ENCODE results near the gene SH3BP5. TPM values are rescaled to one million over a fixed set of nuclear protein-coding genes. Genes with fewer than 3 reads are reported as not detected.

Gene SH3BP5
- total RNA-seq, 1 donor from 2014 or later = 5.2 TPM

DNA sequence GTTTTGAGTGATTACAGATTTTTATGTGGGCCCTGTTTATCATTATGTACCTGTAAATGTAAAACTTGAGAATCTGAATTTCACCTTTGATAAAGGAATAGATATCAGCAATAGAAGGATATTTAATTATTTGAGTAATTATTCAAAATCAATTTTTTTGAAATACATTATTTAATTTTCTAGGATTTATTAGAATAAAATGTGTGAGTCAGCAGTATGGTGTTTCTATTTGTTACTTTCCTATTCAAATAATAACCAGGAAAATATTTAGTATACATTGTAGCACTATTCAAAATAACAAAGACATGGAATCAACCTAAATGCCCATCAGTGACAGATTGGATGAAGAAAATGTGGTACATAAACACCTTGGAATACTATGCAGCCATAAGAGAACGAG lies 104.2 kb downstream of the SH3BP5 start:
- Mint-ChIP-seq H3K4me3 (no peak overlapping the region), H3K9me3 (no peaks in the 10 kb centered on the region), H3K4me1 (no peaks in the 10 kb centered on the region), H3K27me3 (ENCODE audit: low read depth) (no peaks in the 10 kb centered on the region), H3K27ac (ENCODE audit: unreplicated experiment) (no peak overlapping the region), H3K36me3 (ENCODE audit: low read depth) (peaks cover 5% of the 10 kb centered on the region)
- no peak for DNase-seq (ENCODE audit: low read depth, low spot score)
- TF ChIP-seq, protein P1, sequence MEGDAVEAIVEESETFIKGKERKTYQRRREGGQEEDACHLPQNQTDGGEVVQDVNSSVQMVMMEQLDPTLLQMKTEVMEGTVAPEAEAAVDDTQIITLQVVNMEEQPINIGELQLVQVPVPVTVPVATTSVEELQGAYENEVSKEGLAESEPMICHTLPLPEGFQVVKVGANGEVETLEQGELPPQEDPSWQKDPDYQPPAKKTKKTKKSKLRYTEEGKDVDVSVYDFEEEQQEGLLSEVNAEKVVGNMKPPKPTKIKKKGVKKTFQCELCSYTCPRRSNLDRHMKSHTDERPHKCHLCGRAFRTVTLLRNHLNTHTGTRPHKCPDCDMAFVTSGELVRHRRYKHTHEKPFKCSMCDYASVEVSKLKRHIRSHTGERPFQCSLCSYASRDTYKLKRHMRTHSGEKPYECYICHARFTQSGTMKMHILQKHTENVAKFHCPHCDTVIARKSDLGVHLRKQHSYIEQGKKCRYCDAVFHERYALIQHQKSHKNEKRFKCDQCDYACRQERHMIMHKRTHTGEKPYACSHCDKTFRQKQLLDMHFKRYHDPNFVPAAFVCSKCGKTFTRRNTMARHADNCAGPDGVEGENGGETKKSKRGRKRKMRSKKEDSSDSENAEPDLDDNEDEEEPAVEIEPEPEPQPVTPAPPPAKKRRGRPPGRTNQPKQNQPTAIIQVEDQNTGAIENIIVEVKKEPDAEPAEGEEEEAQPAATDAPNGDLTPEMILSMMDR (conservative IDR thresholded peaks at IDR 0.05) = no peak

DNA sequence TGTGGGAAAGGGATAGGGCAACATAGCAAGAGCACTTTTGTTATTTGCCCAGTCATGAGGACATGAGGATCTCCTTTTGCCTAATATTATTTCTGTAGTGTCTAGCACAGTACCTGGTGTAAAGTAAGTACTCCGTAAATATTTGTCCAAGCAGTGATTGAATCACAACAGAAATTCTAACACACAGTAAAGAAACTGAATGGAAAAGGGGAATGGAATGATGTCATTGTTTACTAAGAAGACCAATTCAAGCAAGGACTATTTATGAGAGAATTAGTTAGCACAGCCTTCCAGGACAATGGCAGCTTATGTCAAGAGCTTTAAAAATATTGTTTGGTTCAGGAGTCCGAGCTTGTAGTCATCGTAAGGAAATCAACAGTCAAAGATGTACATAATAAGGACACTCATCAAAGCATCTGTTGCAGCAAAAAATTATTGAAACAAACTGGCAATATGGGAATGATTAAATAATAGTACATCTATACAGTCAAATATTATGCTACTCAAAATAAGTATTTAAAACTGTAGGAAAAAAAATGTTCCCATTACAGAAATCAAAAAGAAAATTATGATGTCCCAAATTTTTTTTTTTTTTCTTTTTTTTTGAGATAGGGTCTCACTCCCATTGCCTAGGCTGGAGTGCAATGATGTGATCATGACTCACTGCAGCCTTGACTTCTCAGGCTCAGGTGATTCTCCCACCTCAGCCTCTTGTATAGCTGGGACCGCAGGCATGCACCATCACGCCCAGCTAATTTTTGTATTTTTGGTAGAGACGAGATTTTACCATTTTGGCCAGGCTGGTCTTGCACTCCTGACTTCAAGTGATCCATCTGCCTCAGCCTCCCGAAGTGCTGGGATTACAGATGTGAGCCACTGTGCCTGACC lies 108.5 kb downstream of the SH3BP5 start:
- DNase-seq (ENCODE audit: low read depth, low spot score) = no peak
- Mint-ChIP-seq H3K36me3 (ENCODE audit: low read depth) (peaks cover 9% of the 10 kb centered on the region), H3K27ac (ENCODE audit: unreplicated experiment) (no peak overlapping the region), H3K4me3 (no peak overlapping the region), H3K4me1 (no peaks in the 10 kb centered on the region), H3K27me3 (ENCODE audit: low read depth) (no peaks in the 10 kb centered on the region), H3K9me3 (no peaks in the 10 kb centered on the region)
- TF ChIP-seq, protein P1 (conservative IDR thresholded peaks at IDR 0.05) = no peak

DNA sequence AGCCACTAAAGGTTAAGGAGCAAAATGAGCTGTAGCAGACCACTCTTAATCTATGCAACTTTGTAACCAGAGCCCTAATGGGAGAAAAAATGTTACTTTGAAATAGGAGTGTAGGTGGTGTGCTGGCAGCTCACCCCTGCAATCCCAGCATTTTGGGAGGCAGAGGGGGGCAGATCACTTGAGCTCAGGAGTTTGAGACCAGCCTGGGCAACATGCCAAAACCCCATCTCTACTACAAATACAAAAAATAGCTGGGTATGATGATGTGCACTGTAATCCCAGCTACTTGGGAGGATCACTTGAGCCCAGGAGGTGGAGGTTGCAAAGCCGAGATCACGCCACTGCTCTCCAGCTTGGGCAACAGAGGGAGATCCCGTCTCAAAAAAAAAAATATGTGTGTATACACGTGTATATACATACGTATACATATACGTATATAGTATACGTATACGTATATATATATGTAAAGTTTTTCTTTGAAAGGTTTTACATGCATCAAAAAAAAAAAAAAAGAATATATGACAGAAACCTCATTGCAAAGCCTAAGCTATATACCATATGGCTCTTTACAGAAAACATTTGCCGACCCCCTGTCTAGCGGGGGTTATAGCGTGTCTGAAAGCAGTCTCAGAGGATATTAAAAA lies 110.7 kb downstream of the SH3BP5 start:
- no peaks in the 10 kb centered on the region for H3K9me3 Mint-ChIP-seq
- H3K27me3 Mint-ChIP-seq (ENCODE audit: low read depth) = no peaks in the 10 kb centered on the region
- no peak for DNase-seq (ENCODE audit: low read depth, low spot score)
- H3K4me1 Mint-ChIP-seq = no peaks in the 10 kb centered on the region
- H3K36me3 Mint-ChIP-seq (ENCODE audit: low read depth) = peaks cover 14% of the 10 kb centered on the region
- TF ChIP-seq, protein P1 (conservative IDR thresholded peaks at IDR 0.05) = no peak
- no peak overlapping the region for H3K4me3 Mint-ChIP-seq
- H3K27ac Mint-ChIP-seq (ENCODE audit: unreplicated experiment) = no peak overlapping the region

DNA sequence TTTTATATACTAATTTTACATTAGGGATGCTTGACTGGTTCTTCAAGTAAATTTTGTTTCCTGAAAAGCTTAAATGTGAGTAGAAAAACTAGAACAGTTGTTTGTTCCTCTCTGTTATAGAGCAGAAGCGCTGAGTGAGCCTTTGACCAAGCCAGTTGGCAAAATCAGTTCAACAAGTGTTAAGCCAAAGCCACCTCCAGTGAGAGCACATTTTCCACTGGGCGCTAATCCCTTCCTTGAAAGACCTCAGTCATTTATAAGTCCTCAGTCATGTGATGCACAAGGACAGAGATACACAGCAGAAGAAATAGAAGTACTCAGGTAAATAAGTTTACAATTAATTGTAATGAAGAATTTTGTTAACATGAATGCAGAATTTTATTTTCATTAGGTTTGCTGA lies 111.7 kb downstream of the SH3BP5 start:
- no peaks in the 10 kb centered on the region for H3K9me3 Mint-ChIP-seq
- no peaks in the 10 kb centered on the region for H3K4me1 Mint-ChIP-seq
- no peak for DNase-seq (ENCODE audit: low read depth, low spot score)
- H3K4me3 Mint-ChIP-seq = no peak overlapping the region
- TF ChIP-seq, protein P1 (conservative IDR thresholded peaks at IDR 0.05) = no peak
- H3K36me3 Mint-ChIP-seq (ENCODE audit: low read depth) = peaks cover 14% of the 10 kb centered on the region
- H3K27ac Mint-ChIP-seq (ENCODE audit: unreplicated experiment) = no peak overlapping the region
- no peaks in the 10 kb centered on the region for H3K27me3 Mint-ChIP-seq (ENCODE audit: low read depth)

DNA sequence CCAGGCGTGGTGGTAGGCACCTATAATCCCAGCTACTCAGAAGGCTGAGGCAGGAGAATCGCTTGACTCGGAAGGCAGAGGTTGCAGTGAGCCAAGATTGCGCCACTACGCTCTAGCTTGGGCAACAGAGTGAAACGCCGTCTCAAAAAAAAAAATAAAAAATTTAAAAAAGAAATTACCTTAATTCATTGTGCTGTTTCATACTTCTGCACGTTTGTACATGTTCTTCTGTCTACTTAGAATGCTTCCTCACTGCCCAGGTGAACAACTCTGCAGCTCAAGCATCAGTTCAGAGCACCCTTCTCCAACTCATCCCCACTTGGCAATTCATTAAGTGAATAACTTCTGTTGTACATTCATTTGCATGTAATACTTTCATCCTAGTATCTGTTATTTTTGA lies 112.3 kb downstream of the SH3BP5 start:
- TF ChIP-seq, protein P1 (conservative IDR thresholded peaks at IDR 0.05) = no peak
- no peak for DNase-seq (ENCODE audit: low read depth, low spot score)
- no peaks in the 10 kb centered on the region for H3K27me3 Mint-ChIP-seq (ENCODE audit: low read depth)
- H3K9me3 Mint-ChIP-seq = no peaks in the 10 kb centered on the region
- no peak overlapping the region for H3K4me3 Mint-ChIP-seq
- peaks cover 17% of the 10 kb centered on the region for H3K36me3 Mint-ChIP-seq (ENCODE audit: low read depth)
- no peak overlapping the region for H3K27ac Mint-ChIP-seq (ENCODE audit: unreplicated experiment)
- H3K4me1 Mint-ChIP-seq = no peaks in the 10 kb centered on the region
